Glomerular endothelial cell (primary cell): ENCODE results near the gene TRMT6. TPM values are rescaled to one million over a fixed set of nuclear protein-coding genes. Genes with fewer than 3 reads are reported as not detected.

Source experiments
- DNase-seq: peaks from one replicate; pipeline ENCODE4 v3.0.0-alpha.2; 2011; ENCODE audit warnings: low read depth, low spot score; ENCODE audit errors: extremely low read depth
- total RNA-seq: library from RNA; depleted of rRNA; stranded (reverse); fragments of >200 nt; gene quantifications from 2 replicates; pipeline ENCODE4 v1.2.3, GENCODE V29; 2015

Gene TRMT6
- total RNA-seq, 1 donor from 2014 or later, result 8.0 TPM

- no peak for DNase-seq
Measured at GRCh38 chr20:5967469-5967868, 17.1 kb upstream of the TRMT6 start.

DNA sequence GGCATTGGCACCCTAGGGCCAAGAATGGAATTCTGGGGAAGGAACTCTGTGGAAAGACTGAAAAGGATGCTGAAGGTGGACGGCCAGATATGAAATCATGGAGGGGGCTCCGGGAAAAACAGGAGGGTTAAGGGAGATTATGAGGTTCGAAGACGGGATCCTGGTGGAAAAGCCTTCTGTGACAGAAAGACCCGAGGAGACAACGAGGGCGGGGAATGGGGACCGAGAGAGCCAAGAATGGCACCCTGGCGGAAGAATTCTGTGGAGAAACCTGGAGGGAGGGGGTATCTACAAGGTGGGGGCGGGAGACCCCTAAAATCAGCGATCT lies 426 bp downstream of the TRMT6 start:
- no peak for DNase-seq

DNA sequence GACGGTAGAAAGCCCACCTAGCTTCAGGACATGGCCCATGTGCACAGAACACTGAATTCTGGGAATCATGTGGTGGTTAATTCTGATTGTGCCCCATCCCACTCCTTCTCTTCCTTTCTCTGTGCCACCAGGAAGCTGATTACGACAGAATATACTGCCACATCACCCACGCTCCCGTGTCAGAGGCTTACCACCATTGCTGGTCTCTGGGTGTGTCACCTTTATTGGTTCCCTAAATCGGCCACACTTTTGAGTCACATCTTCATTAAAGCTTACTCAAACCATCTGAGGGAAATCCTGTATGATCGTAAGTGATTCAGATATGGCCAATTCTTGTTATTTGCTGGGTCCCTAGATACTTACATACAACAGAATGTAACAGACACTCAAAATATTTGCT lies 3.1 kb downstream of the TRMT6 start:
- no peak for DNase-seq

DNA sequence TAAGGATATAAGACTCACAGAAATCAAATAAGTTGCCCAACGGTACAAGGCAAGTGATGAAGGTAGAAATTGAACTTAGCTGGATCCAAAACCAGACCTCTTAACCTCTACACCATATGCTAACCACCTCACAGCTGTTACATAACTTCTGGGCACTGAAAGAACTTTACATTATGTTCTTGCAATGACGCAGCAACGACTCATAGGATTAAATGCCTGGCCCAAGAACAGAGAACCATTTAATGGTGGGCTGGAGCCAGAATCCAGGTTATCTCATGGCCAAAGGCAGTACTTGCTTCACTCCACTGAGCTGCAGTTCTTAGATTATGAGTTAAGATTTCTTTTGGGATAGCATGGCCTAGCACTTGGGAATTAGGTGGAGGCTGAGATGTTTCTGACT lies 4.4 kb downstream of the TRMT6 start:
- no peak for DNase-seq

- no peak for DNase-seq
Measured at GRCh38 chr20:5938456-5939029, 11.8 kb downstream of the TRMT6 start.

DNA sequence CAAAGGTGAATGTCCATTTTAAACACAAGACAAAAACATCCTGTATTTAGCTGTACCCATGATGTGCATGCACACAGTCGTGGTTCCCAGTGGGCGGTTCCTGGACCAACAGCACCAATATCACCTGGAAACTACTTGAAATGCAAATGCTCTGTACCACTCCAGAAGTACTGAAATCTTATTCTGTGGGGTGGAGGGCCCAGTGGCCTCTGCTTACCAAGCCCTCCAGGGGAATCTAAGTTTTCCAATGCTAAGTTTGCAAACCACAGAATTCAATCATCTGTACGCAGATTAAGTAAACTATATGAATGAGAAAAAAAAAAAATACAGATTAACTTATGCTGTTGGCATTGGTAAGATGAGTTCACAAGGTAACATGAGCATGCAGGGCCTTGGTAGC lies 14.1 kb downstream of the TRMT6 start:
- no peak for DNase-seq

DNA sequence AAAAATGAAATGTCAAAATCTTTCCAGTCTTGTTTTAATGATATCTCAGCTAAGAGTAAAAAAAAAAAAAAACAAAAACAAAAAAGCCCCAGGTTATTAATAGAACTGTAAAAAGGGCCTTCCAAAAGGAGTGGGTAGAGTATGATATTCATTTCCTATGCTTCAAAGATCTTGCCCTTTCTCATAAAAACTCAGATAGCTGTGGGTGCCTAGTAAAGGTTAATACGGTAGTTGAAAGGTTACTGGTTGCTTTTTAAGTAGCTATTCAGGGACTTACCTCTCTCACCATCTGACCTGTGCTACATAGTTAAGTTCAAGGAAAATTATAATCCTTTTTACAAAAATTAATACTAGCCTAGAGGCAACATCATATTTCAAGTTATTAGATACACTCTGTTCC lies 14.9 kb downstream of the TRMT6 start:
- DNase-seq, result no peak

- no peak for DNase-seq
Measured at GRCh38 chr20:5933802-5934436, 16.4 kb downstream of the TRMT6 start.

DNA sequence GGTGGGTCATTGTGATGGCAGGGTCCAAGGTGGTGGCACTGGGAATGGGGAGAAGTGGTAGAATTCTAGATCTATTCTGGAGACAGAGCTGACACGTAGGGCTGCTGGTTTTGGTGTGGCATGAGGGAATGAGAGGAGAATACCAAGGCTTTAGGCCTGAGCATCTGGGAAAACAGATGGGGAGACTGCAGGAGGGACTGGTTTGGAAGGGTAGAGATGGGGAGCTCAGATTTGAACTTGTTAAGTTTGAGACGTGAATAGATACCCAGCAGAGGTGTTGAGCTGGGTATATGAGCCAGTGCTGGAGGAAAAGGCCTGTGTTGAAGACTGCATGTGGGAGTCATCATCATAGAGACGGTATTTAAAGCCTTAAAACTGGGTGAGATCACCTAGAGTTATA lies 17.5 kb downstream of the TRMT6 start:
- DNase-seq, result no peak

DNA sequence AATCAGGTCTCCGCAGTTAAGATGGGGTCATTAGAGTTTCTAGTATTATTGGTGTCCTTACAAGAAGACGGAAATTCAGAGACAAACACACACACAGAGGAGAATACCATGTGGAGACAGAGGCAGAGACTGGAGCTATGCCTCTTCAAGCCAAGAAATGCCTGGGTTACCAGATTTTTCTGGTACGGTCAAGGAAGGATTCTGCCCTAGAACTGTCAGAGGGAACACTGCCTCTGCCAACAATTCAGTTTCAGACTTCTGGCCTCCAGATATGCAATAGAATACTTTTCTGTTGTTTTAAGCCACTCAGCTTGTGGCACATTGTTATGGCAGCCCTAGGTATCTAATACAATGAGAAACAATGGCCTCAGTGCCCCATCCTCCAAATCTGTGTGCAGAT lies 18.9 kb downstream of the TRMT6 start:
- DNase-seq, result no peak

DNA sequence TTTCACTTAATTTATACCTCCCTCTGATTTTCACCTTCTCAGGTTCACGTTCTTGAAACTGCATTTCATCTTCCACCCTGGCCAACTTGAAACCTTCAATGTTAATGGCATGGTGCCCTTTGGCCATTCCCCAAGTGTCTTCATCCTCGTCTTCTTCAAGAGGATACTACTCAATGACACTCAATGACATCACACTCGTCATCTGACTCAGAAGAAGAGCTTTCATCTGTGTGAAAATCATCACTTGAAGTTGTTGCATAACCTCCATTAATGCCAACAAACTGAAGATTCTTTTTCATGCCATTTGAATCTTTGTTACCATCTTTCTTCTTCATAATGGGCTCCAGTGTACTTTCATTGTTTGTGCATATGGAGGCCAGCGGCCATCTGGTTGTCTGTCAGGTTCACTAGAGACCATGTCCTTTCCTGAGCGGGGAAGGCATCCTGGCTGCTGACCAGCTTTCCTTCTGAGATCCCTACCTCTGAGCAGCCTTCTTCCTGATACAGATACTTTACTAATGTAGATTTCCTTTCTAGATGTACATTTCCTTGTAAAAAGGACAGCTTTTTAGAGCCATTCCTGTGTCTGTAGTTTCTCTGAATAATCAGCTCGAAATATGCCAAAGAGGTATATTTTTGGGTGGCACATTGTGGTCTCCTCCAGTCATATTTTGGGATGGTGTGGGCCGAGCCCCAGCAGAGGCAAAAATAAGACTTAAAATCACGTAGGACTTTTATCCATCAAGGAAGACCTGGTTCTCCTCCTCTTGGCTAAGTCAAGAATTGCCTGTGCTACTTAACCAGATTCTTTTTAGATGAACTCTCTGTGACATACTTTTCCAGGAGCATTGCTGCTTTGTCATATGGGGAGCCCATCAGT lies 21.3 kb downstream of the TRMT6 start:
- no peak for DNase-seq

- DNase-seq, result no peak
Measured at GRCh38 chr20:5927749-5928462, 22.4 kb downstream of the TRMT6 start.

DNA sequence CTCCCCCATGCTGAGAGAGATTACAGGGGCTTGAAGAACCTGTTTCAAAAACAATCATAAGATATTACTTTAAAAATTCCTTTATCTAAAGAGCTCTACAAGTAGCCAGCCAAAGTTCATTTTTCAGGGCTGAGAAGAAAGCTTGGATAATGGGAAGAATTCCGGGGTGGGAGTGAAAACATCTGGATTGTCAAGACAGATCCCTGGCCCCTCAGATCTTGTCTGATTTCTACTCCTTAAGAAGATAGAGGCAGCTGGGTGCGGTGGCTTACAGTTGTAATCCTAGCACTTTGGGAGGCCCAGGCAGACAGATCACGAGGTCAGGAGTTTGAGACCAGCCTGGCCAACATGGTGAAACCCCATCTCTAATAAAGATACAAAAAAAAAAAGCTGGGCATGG lies 24.8 kb downstream of the TRMT6 start:
- no peak for DNase-seq

GRCh38 chr20:5923493-5923892 lies 26.8 kb downstream of the TRMT6 start:
- no peak for DNase-seq

DNA sequence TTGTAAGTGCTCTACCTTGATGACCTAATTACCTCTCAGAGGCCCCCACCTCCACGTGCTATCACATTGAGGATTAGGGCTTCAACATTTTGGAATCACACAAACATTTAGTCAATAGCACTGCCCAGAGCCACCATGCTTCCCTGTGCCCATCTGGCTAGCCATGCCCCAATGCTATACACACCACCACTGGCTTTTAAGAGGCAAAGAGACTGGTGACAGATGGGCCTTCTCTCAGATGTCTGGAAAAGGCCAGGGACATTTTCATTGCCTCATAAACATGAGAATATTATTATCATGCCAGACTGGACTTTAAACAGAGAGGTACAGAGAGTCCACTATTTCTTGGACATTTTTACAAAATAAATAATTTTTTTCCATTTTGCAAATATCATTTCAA lies 29.8 kb downstream of the TRMT6 start:
- DNase-seq, result no peak

- no peak for DNase-seq
Measured at GRCh38 chr20:5919626-5920544, 30.4 kb downstream of the TRMT6 start.

GRCh38 chr20:5918856-5919625 lies 31.3 kb downstream of the TRMT6 start:
- DNase-seq, result peak; percentile 31

- no peak for DNase-seq
Measured at GRCh38 chr20:5914859-5915258, 35.5 kb downstream of the TRMT6 start.

- DNase-seq, result no peak
Measured at GRCh38 chr20:5913166-5913565, 37.2 kb downstream of the TRMT6 start.

GRCh38 chr20:5910186-5910585 lies 40.1 kb downstream of the TRMT6 start:
- no peak for DNase-seq
